Stimulated activated CD4-positive, alpha-beta T cell treated with anti-CD3 and anti-CD28 coated beads, Interleukin-12 subunit alpha, Interleukin-12 subunit beta, amount 100 ng/mL, for 48 hours (primary cell): ENCODE measurements around the gene MRPL2.
"Not testable (repeated sequence)": the region's sequence is repeated elsewhere in the genome, so short reads cannot be mapped to it uniquely, and the experiment has no call there.

Source experiments
- DNase-seq, 3 donors: peaks; one replicate each; pipeline ENCODE4 v3.0.0-alpha.2; 2020; ENCODE audit warnings: low read depth in 2 of 3, low spot score in 1 of 3

The MRPL2 gene

GRCh38 chr6:43082806-43083655 lies 23.8 kb upstream of the MRPL2 start:
- DNase-seq = no peak

- DNase-seq = not testable (repeated sequence)
Measured at GRCh38 chr6:43081922-43082321, 22.7 kb upstream of the MRPL2 start.

GRCh38 chr6:43081043-43081442 lies 21.8 kb upstream of the MRPL2 start:
- DNase-seq = no peak

GRCh38 chr6:43078691-43079090 lies 19.5 kb upstream of the MRPL2 start:
- no peak for DNase-seq

GRCh38 chr6:43077981-43078511 lies 18.8 kb upstream of the MRPL2 start:
- DNase-seq = no peak

GRCh38 chr6:43077333-43077809 lies 18.1 kb upstream of the MRPL2 start:
- no peak for DNase-seq

GRCh38 chr6:43076464-43077332 lies 17.5 kb upstream of the MRPL2 start:
- DNase-seq = no peak

- peak in 1 of 3 donors; percentile 9 for DNase-seq
Measured at GRCh38 chr6:43075670-43076463, 16.6 kb upstream of the MRPL2 start, which contains the start of gene PTK7. PTK7 (plus strand) TSS chr6:43076314; CDS start chr6:43076489, 175 bp downstream.

GRCh38 chr6:43074847-43075669 lies 15.8 kb upstream of the MRPL2 start:
- no peak for DNase-seq

- DNase-seq = no peak
Measured at GRCh38 chr6:43070028-43070632, 10.9 kb upstream of the MRPL2 start.

- DNase-seq = no peak
Measured at GRCh38 chr6:43062818-43063217, 3.6 kb upstream of the MRPL2 start.

GRCh38 chr6:43061861-43062260 lies 2.6 kb upstream of the MRPL2 start:
- DNase-seq = no peak

GRCh38 chr6:43060755-43061633 lies 1.8 kb upstream of the MRPL2 start:
- DNase-seq = no peak

- DNase-seq = no peak
Measured at GRCh38 chr6:43060034-43060754, 960 bp upstream of the MRPL2 start.

GRCh38 chr6:43058531-43058930 lies 703 bp downstream of the MRPL2 start:
- DNase-seq = no peak

GRCh38 chr6:43055966-43056365 lies 3.3 kb downstream of the MRPL2 start:
- DNase-seq = no peak

- no peak for DNase-seq
Measured at GRCh38 chr6:43054206-43054943, 4.9 kb downstream of the MRPL2 start.
